Measurements from ENCODE around the gene CCNH. TPM values are rescaled to one million over a fixed set of nuclear protein-coding genes. Genes with fewer than 3 reads are reported as not detected.
A peak's percentile ranks its signal among the peaks of the same experiment; 100 is the strongest.

The CCNH gene
- 10 to 100 TPM; 25.2 to 89.3 (median 78.3) TPM for polyA plus RNA-seq

- H3K27ac ChIP-seq (ENCODE audit: low read depth, low read length), result peak within 1 kb of the TSS; percentile 98
- 0 to 1% (median 0%) methylated on average over 46 of the region's 46 CpGs for WGBS, 3 donors
These were observed at the start of gene CCNH for GRCh38 chr5:87412630-87413342. TSS of gene CCNH (minus strand) at chr5:87412930. CDS start at chr5:87412794, 136 bp downstream.

GRCh38 chr5:87457706-87458105 lies 45.0 kb upstream of the CCNH start:
- no peak overlapping the region for H3K27ac ChIP-seq (ENCODE audit: low read depth, low read length)

GRCh38 chr5:87453801-87454200 lies 41.1 kb upstream of the CCNH start:
- no peak overlapping the region for H3K27ac ChIP-seq (ENCODE audit: low read depth, low read length)
- WGBS, 3 donors, result 88 to 93% (median 89%) methylated on average over 1 of the region's 1 CpG

- H3K27ac ChIP-seq (ENCODE audit: low read depth, low read length), result no peak overlapping the region
These were observed 40.1 kb upstream of the CCNH start for GRCh38 chr5:87452837-87453236.

- WGBS, 3 donors, result 73 to 84% (median 84%) methylated on average over 1 of the region's 1 CpG
- H3K27ac ChIP-seq (ENCODE audit: low read depth, low read length), result no peak overlapping the region
These were observed 29.7 kb upstream of the CCNH start for GRCh38 chr5:87442419-87442818.

- H3K27ac ChIP-seq (ENCODE audit: low read depth, low read length), result no peak overlapping the region
- 72 to 90% (median 83%) methylated on average over 2 of the region's 2 CpGs for WGBS, 3 donors
These were observed 25.5 kb upstream of the CCNH start for GRCh38 chr5:87438231-87438630.

GRCh38 chr5:87437724-87438123 lies 25.0 kb upstream of the CCNH start:
- WGBS, 3 donors, result 68 to 87% (median 83%) methylated on average over 1 of the region's 1 CpG
- no peak overlapping the region for H3K27ac ChIP-seq (ENCODE audit: low read depth, low read length)

GRCh38 chr5:87435144-87435694 lies 22.5 kb upstream of the CCNH start:
- WGBS, 3 donors, result 48 to 59% (median 56%) methylated on average over 2 of the region's 2 CpGs
- H3K27ac ChIP-seq (ENCODE audit: low read depth, low read length), result no peak overlapping the region

GRCh38 chr5:87434461-87434860 lies 21.7 kb upstream of the CCNH start:
- 77 to 84% (median 79%) methylated on average over 1 of the region's 1 CpG for WGBS, 3 donors
- no peak overlapping the region for H3K27ac ChIP-seq (ENCODE audit: low read depth, low read length)

GRCh38 chr5:87433945-87434344 lies 21.2 kb upstream of the CCNH start:
- H3K27ac ChIP-seq (ENCODE audit: low read depth, low read length), result no peak overlapping the region
- WGBS, 3 donors, result 78 to 92% (median 81%) methylated on average over 1 of the region's 1 CpG

- WGBS, 3 donors, result 46 to 64% (median 53%) methylated on average over 2 of the region's 2 CpGs
- no peak overlapping the region for H3K27ac ChIP-seq (ENCODE audit: low read depth, low read length)
These were observed 19.7 kb upstream of the CCNH start for GRCh38 chr5:87432460-87432859.

- no peak overlapping the region for H3K27ac ChIP-seq (ENCODE audit: low read depth, low read length)
These were observed 18.2 kb upstream of the CCNH start for GRCh38 chr5:87430863-87431457.

- WGBS, 3 donors, result 68 to 85% (median 76%) methylated on average over 1 of the region's 1 CpG
- no peak overlapping the region for H3K27ac ChIP-seq (ENCODE audit: low read depth, low read length)
These were observed 11.0 kb upstream of the CCNH start for GRCh38 chr5:87423755-87424154.

- H3K27ac ChIP-seq (ENCODE audit: low read depth, low read length), result no peak overlapping the region
These were observed 8.6 kb upstream of the CCNH start for GRCh38 chr5:87421307-87421706.

- no peak overlapping the region for H3K27ac ChIP-seq (ENCODE audit: low read depth, low read length)
These were observed 5.8 kb upstream of the CCNH start for GRCh38 chr5:87418506-87418905.

GRCh38 chr5:87413343-87413645 lies 564 bp upstream of the CCNH start:
- 43 to 67% (median 61%) methylated on average over 3 of the region's 3 CpGs for WGBS, 3 donors
- H3K27ac ChIP-seq (ENCODE audit: low read depth, low read length), result no peak overlapping the region

- H3K27ac ChIP-seq (ENCODE audit: low read depth, low read length), result peak overlapping the region; percentile 98
- 0 to 1% (median 0%) methylated on average over 29 of the region's 29 CpGs for WGBS, 3 donors
These were observed 629 bp downstream of the CCNH start for GRCh38 chr5:87411973-87412629.

GRCh38 chr5:87411586-87411972 lies 1.2 kb downstream of the CCNH start:
- peak overlapping the region; percentile 98 for H3K27ac ChIP-seq (ENCODE audit: low read depth, low read length)
- WGBS, 3 donors, result 4 to 7% (median 4%) methylated on average over 5 of the region's 5 CpGs

- WGBS, 3 donors, result 54 to 58% (median 56%) methylated on average over 1 of the region's 1 CpG
- no peak overlapping the region for H3K27ac ChIP-seq (ENCODE audit: low read depth, low read length)
These were observed 1.8 kb downstream of the CCNH start for GRCh38 chr5:87410931-87411330.

- H3K27ac ChIP-seq (ENCODE audit: low read depth, low read length), result no peak overlapping the region
- 56 to 83% (median 61%) methylated on average over 2 of the region's 2 CpGs for WGBS, 3 donors
These were observed 4.5 kb downstream of the CCNH start for GRCh38 chr5:87408204-87408603.

Measured in adipose tissue (tissue), 3 donors.